OCI-LY3 (cell line): ENCODE results near the gene PPP1R37.

ENCODE experiments used
- CTCF ChIP-seq: fragments of 200-600, 300-600 bp; sonication (generic); IDR thresholded peaks from 2 replicates; pipeline ENCODE4 v1.5.1; 2014; ENCODE audit warnings: antibody characterized with exemption, low read length, low read depth
- EZH2phosphoT487 ChIP-seq: fragments of 200-600 bp; shearing (Covaris generic); IDR thresholded peaks from 2 replicates; pipeline ENCODE4 v1.6.1; 2018; ENCODE audit warnings: antibody characterized with exemption, mixed run types, low read depth

GRCh38 chr19:45094137-45094536, 1.2 kb downstream of the PPP1R37 start:
- TF ChIP-seq CTCF: no peak
- no peak for TF ChIP-seq EZH2phosphoT487
